SK-MEL-5 (cell line): ENCODE results near the gene LHFPL6. TPM values are rescaled to one million over a fixed set of nuclear protein-coding genes. Genes with fewer than 3 reads are reported as not detected.

ENCODE experiments used
- DNase-seq: peaks from one replicate; pipeline ENCODE4 v3.0.0-alpha.2; 2016; ENCODE audit warnings: low read depth, low spot score
- in situ Hi-C: cut with HindIII; loops from 2 replicates; pipeline ENCODE4 v1.10.0; 2016; ENCODE audit warnings: low sequenced_read_pairs, high pct_unique_total_duplicates, low pct_unique_long_range_greater_than_20kb
- total RNA-seq: library from RNA; depleted of rRNA; stranded (reverse); fragments of >200 nt; shearing (Covaris generic); gene quantifications from 2 replicates; pipeline ENCODE4 v1.2.3, GENCODE V29; 2014; rRNA removed

LHFPL6 gene
- total RNA-seq, 1 experiment from 2014 or later: 17.2 TPM

- DNase-seq: no peak
- in situ Hi-C loops: no loop called here
Observed at GRCh38 chr13:39296193-39296592, 306.8 kb downstream of the LHFPL6 start.

Other genes with a start within 250 kb of the LHFPL6 start
- gene COG6, start 52.5 kb upstream of the LHFPL6 start, total RNA-seq: 21.4 and 24.4 TPM in 2 replicates